HFFc6 (cell line): Measurements from ENCODE around the gene CCL8. TPM values are rescaled to one million over a fixed set of nuclear protein-coding genes. Genes with fewer than 3 reads are reported as not detected.
"Not testable (repeated sequence)": the region's sequence is repeated elsewhere in the genome, so short reads cannot be mapped to it uniquely, and the experiment has no call there.

Experiments
- DNase-seq: peaks from one replicate; pipeline ENCODE4 v3.0.0-alpha.2; 2018
- H3K27ac Mint-ChIP-seq: 2 replicates; pipeline ENCODE4 v1.8.0; 2020; ENCODE audit warnings: mild to moderate bottlenecking, mixed read lengths
- H3K27me3 Mint-ChIP-seq: 2 replicates; pipeline ENCODE4 v1.8.0; 2021; ENCODE audit warnings: mild to moderate bottlenecking, moderate library complexity, mixed read lengths; ENCODE audit not compliant: insufficient read depth
- H3K36me3 Mint-ChIP-seq: 2 replicates; pipeline ENCODE4 v1.8.0; 2021; ENCODE audit warnings: low read depth, mixed read lengths
- H3K4me1 Mint-ChIP-seq: 2 replicates; pipeline ENCODE4 v1.8.0; 2020; ENCODE audit warnings: low read depth, mixed read lengths
- H3K4me3 Mint-ChIP-seq: 2 replicates; pipeline ENCODE4 v1.8.0; 2020; ENCODE audit warnings: mild to moderate bottlenecking, moderate library complexity, mixed read lengths
- H3K9me3 Mint-ChIP-seq: 2 replicates; pipeline ENCODE4 v1.8.0; 2020; ENCODE audit warnings: mild to moderate bottlenecking, mixed read lengths
- CTCF ChIP-seq: fragments of 200-600 bp; sonication (generic); IDR thresholded peaks from 2 replicates; pipeline ENCODE4 v1.5.0; 2021; ENCODE audit warnings: antibody characterized with exemption, mild to moderate bottlenecking
- total RNA-seq, 6 experiments: library from RNA; stranded (reverse); fragmentation: NEBNext Ultra II Directional; extraction: Animal tissue kit (Norgen Biotek cat#: 25700); gene quantifications; 2 replicates in 1 of 6; 3 replicates in 5 of 6; pipeline ENCODE4 v1.2.3, GENCODE V29; 2021

CCL8 gene
- total RNA-seq, 6 experiments from 2014 or later: not detected

GRCh38 chr17:34312080-34312479, 7.2 kb upstream of the CCL8 start:
- no peaks in the 10 kb centered on the region for H3K9me3 Mint-ChIP-seq
- peaks cover 41% of the 10 kb centered on the region for H3K4me1 Mint-ChIP-seq
- peak; percentile 58 for DNase-seq
- peaks cover 2% of the 10 kb centered on the region; the same call in 1 of the 2 replicates for H3K27me3 Mint-ChIP-seq
- no peak overlapping the region for H3K4me3 Mint-ChIP-seq
- H3K27ac Mint-ChIP-seq: peak overlapping the region; percentile 32; the same call in 1 of the 2 replicates
- H3K36me3 Mint-ChIP-seq: no peaks in the 10 kb centered on the region
- no peak for TF ChIP-seq CTCF

GRCh38 chr17:34313164-34313563, 6.1 kb upstream of the CCL8 start:
- no peaks in the 10 kb centered on the region; the same call in 1 of the 2 replicates for H3K27me3 Mint-ChIP-seq
- no peak overlapping the region for H3K4me3 Mint-ChIP-seq
- H3K9me3 Mint-ChIP-seq: no peaks in the 10 kb centered on the region
- H3K36me3 Mint-ChIP-seq: no peaks in the 10 kb centered on the region
- no peak for TF ChIP-seq CTCF
- DNase-seq: no peak
- H3K4me1 Mint-ChIP-seq: peaks cover 35% of the 10 kb centered on the region
- H3K27ac Mint-ChIP-seq: no peak overlapping the region

GRCh38 chr17:34314279-34314678, 5.0 kb upstream of the CCL8 start:
- H3K27ac Mint-ChIP-seq: peak overlapping the region; percentile 6; the same call in 1 of the 2 replicates
- no peak for TF ChIP-seq CTCF
- H3K4me1 Mint-ChIP-seq: peaks cover 35% of the 10 kb centered on the region
- H3K36me3 Mint-ChIP-seq: no peaks in the 10 kb centered on the region
- H3K9me3 Mint-ChIP-seq: no peaks in the 10 kb centered on the region
- H3K4me3 Mint-ChIP-seq: peak overlapping the region; percentile 47
- no peak for DNase-seq
- H3K27me3 Mint-ChIP-seq: no peaks in the 10 kb centered on the region; the same call in 1 of the 2 replicates

- Mint-ChIP-seq H3K4me1 (peaks cover 13% of the 10 kb centered on the region), H3K9me3 (no peaks in the 10 kb centered on the region), H3K27me3 (no peaks in the 10 kb centered on the region), H3K36me3 (no peaks in the 10 kb centered on the region), H3K4me3 (no peak overlapping the region), H3K27ac (no peak overlapping the region)
- no peak for DNase-seq
- peak; percentile 27; the same call in 1 of the 2 replicates for TF ChIP-seq CTCF
Observed at GRCh38 chr17:34318474-34318873, 761 bp upstream of the CCL8 start.

GRCh38 chr17:34321964-34322363, 2.7 kb downstream of the CCL8 start:
- Mint-ChIP-seq H3K4me3 (no peak overlapping the region), H3K27ac (no peak overlapping the region), H3K9me3 (no peaks in the 10 kb centered on the region), H3K36me3 (no peaks in the 10 kb centered on the region), H3K27me3 (peaks cover 4% of the 10 kb centered on the region; the same call in 1 of the 2 replicates), H3K4me1 (no peaks in the 10 kb centered on the region)
- TF ChIP-seq CTCF: no peak
- no peak for DNase-seq

GRCh38 chr17:34327580-34327979, 8.3 kb downstream of the CCL8 start:
- not testable (repeated sequence) for H3K4me3 Mint-ChIP-seq, H3K27me3 Mint-ChIP-seq, H3K4me1 Mint-ChIP-seq, H3K9me3 Mint-ChIP-seq, DNase-seq, H3K36me3 Mint-ChIP-seq, H3K27ac Mint-ChIP-seq
